PC-3 (cell line): ENCODE data around the gene ABHD12B.

Experiments used
- CTCF ChIP-seq: fragments of 300-600 bp; sonication (generic); conservative IDR thresholded peaks from 2 replicates; pipeline ENCODE4 v1.5.1; 2017; ENCODE audit warnings: antibody characterized with exemption, low read depth, mild to moderate bottlenecking, low read length
- EZH2 ChIP-seq: fragments of 300-600 bp; sonication (generic); IDR thresholded peaks from one replicate; pipeline ENCODE4 v1.6.1; 2017; ENCODE audit warnings: antibody characterized with exemption, mild to moderate bottlenecking, low read length; ENCODE audit not compliant: unreplicated experiment

- peak; percentile 72; the same call in 1 of the 2 replicates for TF ChIP-seq CTCF
- no peak for TF ChIP-seq EZH2
Observed at GRCh38 chr14:50860478-50861086, 11.3 kb upstream of the ABHD12B start.
